NCI-H446 treated with DMSO at 0.1 percent for 48 hours (cell line): ENCODE measurements around the gene LBHD1.
"Not testable (repeated sequence)": the region's sequence is repeated elsewhere in the genome, so short reads cannot be mapped to it uniquely, and the experiment has no call there.

Experiments used
- DNase-seq: peaks from one replicate; lab custom pipeline; 2025; lab: John Stamatoyannopoulos, UW

Gene LBHD1

DNA sequence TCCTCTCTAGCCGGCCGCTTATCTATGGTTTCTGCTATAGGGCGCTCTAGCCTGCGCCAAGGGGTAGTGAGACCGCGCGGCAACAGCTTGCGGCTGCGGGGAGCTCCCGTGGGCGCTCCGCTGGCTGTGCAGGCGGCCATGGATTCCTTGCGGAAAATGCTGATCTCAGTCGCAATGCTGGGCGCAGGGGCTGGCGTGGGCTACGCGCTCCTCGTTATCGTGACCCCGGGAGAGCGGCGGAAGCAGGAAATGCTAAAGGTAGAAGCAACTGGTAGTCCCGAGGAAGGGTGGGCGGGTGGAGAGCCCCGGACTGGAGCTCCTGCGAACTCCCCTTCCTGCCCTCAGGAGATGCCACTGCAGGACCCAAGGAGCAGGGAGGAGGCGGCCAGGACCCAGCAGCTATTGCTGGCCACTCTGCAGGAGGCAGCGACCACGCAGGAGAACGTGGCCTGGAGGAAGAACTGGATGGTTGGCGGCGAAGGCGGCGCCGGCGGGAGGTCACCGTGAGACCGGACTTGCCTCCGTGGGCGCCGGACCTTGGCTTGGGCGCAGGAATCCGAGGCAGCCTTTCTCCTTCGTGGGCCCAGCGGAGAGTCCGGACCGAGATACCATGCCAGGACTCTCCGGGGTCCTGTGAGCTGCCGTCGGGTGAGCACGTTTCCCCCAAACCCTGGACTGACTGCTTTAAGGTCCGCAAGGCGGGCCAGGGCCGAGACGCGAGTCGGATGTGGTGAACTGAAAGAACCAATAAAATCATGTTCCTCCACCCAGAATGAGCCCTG lies at the start of gene LBHD1, which contains the start of gene UQCC3:
TSS of gene LBHD1 (minus strand) at position 660 of the 782 bp plus-strand sequence. CDS start 2,236 bp downstream, outside the sequence.
TSS of gene UQCC3 (plus strand) at position 66 of the 782 bp plus-strand sequence. CDS start at position 139, 73 bp downstream.
- peak; percentile 81 for DNase-seq

DNA sequence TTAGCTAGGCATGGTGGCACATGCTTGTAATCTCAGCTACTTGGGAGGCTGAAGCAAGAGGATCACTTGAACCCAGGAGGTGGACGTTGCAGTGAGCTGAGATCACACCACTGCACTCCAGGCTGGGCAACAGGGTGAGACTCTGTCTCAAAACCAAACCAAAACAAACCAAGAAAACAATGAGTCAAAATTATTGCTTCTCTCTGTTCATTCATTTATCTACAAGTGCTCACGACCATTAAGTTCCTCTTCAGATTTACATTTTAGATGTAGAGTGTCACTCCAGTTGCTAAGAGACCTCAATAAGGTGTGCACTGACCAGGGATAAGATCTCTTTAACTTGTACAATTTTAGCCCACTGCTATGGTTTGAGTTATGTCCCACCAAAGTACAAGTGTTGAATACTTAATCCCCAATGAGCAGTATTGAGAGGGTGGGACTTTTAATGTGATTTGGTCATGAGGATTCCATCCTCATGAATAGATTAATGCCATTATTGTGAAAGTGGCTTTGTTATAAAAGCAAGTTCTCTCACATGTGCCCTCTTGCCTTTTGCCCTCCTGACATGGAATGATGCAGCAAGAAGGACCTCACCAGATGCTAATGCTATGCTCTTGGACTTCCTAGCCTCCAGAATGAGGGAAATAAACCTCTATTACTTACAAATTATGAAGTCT lies 47.4 kb upstream of the LBHD1 start:
- no peak for DNase-seq

DNA sequence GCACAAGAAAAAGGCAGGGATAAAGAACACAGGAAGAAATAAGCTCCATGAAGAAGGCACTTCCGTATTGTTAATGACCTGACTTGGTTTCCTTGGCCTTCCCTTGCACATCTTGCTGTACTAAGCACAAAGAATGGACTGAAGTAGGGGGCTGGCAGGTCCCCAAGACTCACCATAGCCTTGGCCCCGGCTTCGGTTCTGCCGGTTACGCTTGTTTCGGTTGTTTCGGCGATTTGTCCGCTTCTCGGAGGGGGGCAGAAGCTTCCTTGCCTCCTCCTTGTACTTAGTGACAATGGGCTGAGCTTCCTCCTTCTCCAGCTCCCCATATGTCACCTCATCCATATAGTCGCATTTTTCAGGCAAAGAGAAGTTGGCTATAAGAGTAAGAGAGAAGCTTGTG lies 44.7 kb upstream of the LBHD1 start:
- DNase-seq, result no peak

DNA sequence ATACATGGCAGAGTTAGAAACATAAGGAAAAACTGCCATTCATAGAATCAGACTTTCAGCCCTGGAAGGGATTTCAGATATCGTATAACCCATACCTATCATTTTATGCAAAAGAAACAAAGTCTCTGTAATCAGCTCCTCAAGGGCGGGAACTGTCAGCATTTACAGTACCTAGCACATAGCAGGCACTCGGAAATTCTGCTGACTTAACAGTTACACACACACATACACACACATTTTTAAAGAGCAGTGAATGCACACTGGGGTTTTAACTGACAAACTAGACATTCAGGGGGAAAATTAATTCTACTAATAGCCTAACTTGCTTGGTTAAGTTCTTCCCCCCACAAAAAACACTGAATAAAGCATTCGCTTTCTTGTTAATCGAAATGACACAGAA lies 44.1 kb upstream of the LBHD1 start:
- DNase-seq, result no peak

DNA sequence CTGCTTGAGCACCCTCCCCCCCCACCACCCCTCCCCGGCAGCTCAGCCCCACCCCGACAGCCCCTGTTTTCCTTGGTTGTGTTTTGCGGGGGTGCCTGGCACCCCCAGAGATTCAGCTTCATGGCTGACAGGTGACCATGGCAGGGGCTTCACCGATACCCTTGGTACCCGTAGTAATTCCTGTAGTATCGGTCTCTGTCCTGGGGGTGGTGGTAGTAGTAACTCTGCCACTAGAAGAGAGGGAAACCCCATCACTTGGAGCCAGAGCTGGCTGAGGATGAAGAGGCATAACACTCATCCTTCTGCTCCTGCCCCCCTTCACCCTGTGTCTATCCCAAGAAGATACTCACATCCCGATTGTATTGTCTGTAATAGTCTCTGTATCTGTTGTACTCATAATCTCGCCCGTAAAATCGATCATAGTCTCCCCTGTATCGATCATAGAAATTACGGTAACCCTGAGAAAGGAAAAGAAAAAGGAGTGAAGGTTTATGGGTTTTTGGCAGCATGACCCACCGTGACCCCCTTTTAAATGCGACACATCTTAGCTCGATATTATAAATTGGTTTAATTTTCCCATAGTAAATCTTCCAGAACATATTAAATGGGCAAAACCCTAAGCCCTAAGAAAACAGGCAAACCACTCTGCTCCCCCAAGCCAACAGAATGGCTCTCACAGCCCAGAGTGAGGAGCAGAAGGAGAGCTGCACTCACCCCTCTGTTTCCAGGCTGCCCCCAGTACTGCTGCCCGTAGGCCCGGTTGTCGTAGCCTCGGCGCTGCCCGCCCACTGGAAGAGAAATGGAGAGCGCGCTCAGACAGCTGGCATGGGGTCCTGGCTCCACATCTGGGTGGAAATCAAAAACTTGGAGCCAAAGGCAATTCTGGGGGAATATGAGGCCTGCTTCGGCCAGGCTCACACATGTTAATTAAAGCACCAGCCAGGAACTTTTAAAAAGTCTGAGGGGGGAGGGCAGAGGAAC lies 43.4 kb upstream of the LBHD1 start:
- DNase-seq, result no peak

DNA sequence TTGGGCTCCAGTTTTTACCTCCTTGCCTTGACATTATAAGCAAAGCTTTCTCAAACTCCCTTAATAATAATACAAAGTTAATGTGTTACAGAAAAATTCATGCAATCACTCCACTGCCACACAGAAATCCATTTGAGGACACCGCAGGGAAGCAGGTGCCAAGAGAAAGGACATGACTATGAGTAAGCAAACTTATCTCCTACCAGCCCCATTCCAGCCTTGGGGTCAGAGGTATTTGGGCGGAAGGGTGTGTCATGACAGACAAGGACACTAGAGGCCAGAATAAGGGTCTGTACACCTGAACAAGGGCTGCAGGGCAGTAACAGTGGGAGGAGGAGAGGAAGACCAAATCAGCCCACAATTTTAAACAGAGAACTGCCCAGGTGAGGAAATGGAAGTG lies 41.3 kb upstream of the LBHD1 start:
- no peak for DNase-seq

DNA sequence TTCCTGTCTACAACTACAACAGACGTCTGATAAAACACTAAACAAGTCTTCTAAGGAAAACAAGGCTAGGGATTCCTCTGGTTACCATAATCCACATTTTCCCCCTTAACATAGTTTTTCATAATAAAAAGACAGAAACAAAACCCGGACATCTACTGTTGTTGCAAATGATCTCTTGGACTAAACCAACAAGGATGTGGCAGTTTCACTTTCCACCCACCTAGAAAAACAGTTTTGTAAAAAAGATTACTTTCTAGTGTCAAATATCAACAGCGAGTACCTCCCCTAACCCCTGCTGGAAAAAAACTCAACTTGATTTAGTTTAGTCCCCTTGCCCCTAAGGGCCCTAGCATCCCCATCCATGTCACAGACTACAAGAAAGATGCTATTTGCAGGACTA lies 40.8 kb upstream of the LBHD1 start:
- no peak for DNase-seq

DNA sequence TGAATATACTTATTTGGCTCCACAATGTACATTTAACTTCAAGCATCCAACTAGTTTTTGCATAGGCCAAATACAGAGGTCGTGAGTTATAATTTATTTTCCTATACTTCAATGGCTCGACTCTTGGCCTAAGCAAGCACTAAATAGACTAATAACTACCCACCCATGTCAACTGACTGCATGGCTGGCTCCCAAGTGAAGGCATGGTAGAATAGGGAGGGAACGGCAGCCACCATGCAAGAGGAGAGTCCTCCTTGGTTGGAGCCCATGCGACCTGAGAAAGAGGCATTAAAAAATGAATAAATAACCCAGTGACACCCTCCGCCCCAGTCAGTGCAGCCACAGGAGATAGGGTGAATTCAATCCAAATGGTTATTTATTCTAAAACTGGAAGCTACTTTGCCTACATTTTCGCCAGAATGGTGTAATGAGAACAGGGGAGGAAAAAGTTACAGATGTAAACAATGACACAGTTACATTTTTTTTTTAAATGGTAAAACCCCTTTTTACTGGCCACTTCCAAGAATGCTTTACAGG lies 40.3 kb upstream of the LBHD1 start:
- no peak for DNase-seq

DNA sequence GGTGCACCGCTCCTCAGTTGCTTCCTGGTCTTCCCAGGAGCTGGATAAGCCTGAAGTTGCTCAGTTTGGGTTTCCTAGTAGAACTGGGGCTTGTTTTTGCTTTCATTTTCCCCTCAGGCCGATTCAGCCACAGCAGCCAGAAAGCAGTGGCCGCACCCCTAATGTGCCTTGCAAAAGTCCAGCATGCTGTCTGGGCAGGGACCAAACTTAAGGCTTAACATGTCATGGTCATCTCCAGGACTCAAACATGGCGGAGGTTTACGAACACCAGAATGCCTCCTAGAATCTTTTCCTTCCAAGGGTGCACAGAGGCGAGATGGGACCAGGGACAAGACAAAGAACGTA lies 37.9 kb upstream of the LBHD1 start:
- no peak for DNase-seq

DNA sequence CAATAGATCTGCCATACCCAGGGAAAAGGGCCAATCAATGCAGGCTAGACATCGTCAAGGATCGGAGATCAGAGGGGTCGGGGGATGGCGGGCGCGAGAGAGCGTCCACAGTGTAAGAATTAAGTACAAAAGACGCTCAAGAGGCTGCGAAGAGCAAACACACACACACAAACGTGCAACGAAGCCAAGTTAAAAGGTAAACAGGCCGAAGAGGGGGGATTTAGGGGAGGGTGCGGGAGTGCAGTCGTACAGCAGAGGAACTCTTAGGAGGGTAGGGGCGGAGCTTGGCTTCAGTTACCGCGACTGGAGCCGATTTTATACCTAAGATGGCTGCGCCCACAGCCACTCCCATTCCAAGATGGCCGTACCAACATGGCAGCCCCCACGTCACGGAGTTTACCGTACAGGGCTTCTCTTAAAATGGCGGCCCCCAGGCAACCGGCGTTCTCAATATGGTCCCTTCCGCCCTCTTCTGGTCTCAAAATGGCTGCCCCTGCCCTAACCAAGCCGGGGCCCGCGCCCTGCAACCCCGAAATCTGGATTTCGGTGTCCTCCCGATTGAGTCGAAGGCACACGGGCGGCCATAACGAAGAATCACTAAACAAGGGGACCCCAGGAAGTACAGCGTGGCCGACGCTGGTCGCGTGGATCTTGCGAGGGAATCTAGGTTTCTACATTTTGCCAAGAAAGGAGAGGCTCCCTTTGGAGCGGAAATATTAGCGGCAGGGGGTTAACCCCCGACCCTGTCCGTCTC lies 37.4 kb upstream of the LBHD1 start:
- no peak for DNase-seq

DNA sequence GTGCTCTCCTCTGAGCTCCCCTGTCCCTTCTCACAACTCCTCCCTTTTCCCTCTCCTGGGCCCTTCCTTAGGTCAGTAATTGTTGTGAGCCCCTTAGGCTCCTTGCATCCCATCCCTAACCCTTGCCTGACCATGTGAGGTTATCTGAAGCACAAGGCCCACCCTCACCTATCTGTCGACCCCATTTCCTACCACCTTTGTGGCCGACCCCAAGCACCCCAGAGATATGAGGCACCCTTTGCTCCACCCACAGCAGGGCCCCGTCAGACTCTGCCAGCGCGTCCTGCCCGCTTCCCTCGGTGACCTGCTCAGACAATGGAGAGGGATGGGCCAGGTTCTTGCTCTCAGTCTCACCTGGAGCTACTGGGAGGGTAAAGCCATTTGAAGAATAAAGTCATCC lies 36.7 kb upstream of the LBHD1 start:
- DNase-seq, result no peak

DNA sequence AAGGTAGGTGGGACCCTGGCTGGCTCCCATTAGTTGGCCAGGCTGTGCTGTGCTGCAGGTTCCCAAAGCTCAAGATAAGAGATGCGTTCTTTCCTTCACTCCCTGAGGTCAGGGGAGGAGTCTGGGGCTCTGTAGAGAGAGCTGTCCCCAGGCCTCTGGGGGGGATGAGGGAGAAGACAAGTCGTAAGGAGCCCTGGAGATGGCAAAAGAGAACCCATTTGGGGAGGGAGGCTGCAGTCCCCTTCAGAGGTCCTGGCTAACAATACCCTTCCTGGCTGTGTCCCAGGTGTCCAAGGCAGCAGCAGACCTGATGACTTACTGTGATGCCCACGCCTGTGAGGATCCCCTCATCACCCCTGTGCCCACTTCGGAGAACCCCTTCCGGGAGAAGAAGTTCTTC lies 36.3 kb upstream of the LBHD1 start:
- no peak for DNase-seq

DNA sequence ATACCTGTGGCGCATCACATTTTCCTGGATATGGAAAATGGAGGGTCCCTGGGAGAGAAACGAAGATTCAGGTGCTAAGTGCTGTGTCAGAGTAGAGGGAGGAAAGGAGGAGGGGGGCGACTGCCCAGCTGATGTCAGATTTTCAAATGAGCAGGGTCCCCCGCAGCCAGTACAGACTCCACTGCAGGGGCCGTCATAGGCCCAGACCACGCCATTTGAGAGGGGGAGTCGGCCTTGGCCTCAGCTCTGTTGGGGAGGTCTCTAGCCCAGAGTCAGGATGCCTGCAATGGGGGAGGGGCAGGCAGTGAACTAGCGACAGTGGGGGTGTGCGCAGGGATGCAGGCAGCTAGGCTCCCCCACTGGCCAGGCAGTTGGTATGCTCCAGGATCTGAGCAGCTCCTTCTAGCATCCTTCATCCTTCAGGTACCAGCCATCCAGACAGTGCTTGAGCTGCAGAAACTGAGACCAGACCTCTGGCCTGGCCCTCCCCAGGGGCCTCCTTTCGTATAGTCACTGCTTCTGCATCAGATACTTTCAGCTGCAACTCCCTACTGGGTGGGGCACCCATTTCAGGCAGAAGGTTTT lies 35.3 kb upstream of the LBHD1 start, which contains the start of the genes BSCL2 and GNG3:
TSS of gene BSCL2 (minus strand) at position 148 of the 585 bp plus-strand sequence. CDS start 229 bp downstream, outside the sequence.
TSS of gene GNG3 (plus strand) at position 400 of the 585 bp plus-strand sequence. CDS start 620 bp downstream, outside the sequence.
- no peak for DNase-seq

DNA sequence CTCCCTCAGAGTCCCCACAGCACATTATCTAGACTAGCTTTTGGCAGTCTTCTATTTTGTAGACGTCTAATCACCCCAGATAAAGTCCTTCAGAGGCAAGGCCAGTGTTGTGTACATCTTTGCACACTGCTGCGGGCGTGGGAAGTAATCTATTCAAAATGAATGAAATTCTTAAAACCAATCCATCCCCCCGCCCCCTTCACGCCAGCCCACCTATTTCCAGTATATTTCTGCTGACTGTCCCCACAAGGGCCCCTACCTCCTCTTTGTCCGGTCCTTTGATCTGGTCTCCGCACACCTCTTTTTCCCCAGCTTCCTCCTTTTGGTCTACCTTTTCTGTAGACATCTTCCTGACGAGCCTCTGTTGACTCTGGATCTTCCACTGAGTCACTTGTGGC lies 34.8 kb upstream of the LBHD1 start:
- DNase-seq, result no peak

DNA sequence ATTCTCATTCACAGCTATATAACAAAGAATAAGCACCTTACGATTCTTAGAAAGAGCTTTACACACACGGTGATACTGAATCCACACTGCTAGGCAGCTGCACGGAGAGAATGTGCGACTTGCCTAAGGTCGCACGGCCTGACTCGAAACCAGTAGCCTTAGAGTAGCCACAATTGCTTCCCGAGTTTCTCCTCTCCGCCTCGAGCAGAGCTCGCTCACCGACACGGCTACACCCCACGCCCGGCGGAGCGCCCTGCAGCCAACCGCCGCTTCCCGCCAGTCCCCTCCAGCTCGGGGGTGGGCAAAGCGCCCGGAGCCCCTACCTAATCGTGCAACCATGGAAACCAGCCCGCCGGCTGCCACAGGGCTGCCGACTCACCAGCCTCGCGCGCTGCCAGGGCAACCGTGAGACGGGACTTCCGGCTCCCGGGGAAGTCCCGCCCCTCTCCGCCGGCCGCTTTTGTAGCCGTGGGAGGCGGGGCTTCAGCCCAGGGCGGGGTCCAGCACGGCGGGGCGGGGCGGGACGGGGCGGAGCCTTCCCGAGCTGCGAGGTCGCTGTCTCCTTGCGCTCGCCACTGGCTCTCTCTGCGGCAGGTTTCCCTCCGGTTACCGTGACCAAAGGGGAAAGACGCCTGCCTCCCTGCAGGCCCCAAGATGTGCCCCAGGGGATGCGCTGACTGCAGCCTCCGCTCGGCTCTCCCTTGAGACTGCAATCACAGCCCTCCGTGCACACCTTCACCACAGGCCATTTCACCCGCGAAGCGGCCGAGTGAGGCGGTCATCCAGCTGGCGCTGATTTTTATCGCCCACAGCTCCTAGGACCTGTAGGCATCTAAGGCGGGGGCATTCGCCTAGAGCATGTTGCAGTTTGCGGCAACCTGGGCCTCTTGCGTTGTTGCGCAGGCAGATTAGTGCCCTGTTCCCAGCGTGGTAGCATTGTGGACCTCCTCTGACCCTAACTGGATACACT lies 34.1 kb upstream of the LBHD1 start:
- peak; percentile 93 for DNase-seq

DNA sequence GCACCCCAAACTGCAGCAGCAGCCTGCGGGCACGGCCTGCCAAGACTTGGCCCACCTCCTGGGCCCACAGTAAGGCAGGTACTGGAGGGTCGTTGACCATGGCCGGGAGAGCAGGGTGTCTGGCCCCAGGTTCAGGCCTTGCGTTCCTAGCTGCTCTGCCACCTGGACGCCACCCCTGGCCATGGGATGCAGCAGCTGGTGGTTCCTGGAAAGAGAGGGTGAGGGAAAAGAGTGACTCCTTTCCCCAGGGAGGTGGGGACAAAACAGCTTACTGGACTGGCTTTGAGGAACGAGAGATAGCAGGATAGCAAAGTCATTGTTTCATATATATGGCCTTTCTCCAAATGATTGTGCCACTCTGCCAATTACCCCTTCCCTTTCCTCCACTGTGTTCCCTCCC lies 33.3 kb upstream of the LBHD1 start:
- DNase-seq, result no peak

DNA sequence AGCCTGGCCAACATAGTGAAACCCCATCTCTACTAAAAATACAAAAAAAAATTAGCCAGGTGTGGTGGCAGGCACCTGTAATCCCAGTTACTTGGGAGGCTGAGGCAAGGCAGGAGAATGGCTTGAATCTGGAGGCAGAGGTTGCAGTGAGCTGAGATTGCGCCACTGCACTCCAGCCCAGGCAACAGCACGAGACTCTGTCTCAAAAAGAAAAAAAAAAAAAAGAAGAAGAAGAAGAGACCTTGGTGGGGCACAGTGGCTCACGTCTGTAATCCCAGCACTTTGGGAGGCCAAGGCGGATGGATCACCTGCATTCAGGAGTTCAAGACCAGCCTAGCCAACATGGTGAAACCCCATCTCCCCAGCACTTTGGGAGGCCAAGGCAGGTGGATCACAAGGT lies 31.9 kb upstream of the LBHD1 start:
- not testable (repeated sequence) for DNase-seq

DNA sequence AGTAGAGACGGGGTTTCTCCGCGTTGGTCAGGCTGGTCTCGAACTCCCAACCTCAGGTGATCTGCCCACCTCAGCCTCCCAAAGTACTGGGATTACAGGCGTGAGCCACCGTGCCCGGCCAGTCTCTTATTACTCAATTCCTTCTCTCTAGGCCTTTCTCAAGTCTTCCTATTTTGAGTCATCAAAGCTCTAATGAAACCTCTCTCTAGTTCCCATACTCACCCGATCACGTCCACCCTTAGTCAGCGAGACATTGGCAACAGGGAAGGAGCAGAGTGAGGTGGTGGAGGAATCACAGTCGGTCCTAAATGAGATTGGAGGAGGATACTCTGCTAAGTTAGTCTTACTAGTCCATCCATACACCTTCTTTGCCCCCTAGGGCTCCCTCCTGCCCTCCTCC lies 30.2 kb upstream of the LBHD1 start:
- DNase-seq, result no peak

DNA sequence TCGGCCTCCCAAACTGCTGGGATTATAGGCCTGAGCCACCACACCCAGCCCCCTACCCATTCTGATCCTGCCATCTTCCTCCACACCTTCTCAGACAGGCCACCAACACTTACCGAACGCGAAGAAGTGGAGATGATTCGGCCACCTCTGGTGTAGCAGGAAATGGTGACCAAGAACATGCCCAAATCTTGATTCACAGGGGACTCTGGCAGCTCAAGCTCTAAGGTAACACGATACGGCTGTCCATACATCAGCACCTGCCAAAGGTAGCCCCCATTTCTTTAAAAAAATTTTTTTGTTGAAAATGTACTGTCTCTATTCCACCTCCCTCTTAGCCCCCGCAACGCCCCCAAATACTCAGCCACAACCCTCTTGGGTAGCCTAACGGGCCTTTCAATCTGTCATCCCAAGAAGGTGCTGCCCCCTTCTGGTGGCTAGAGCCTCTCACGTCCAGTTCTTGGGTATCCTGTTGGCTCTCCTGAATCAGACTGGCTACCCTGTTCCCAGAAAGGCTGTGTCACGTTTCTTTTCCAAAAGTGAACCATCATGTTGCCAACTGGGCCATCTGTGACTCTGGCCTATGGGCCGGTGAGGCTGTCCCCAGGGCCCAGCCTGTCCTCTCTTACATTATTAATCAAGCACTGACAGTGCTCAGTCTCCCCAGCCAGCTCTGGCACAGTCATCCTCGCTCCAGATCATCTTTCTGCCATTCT lies 22.5 kb upstream of the LBHD1 start:
- peak; percentile 23 for DNase-seq
